Urinary bladder (tissue), 4 donors: Measurements from ENCODE around the gene HDAC1. TPM values are rescaled to one million over a fixed set of nuclear protein-coding genes. Genes with fewer than 3 reads are reported as not detected.
"Not testable (repeated sequence)": the region's sequence is repeated elsewhere in the genome, so short reads cannot be mapped to it uniquely, and the experiment has no call there.

Experiments used
- DNase-seq: peaks from one replicate; pipeline ENCODE4 v3.0.0-alpha.2; 2015; ENCODE audit errors: extremely low spot score
- H3K27ac ChIP-seq: one replicate; pipeline ENCODE4 v1.5.1; 2013; ENCODE audit warnings: low read depth, mild to moderate bottlenecking, moderate library complexity
- H3K36me3 ChIP-seq: one replicate; pipeline ENCODE4 v1.6.1; 2013; ENCODE audit warnings: mild to moderate bottlenecking, moderate library complexity; ENCODE audit not compliant: insufficient read depth
- H3K4me1 ChIP-seq: one replicate; pipeline ENCODE4 v1.6.1; 2013; ENCODE audit warnings: mild to moderate bottlenecking, moderate library complexity; ENCODE audit not compliant: insufficient read depth
- H3K4me3 ChIP-seq: one replicate; pipeline ENCODE4 v1.5.1; 2013; ENCODE audit warnings: low read depth, low read length
- WGBS: extraction: QIAGEN DNeasy Blood & Tissue Kit; methylation state at CpG from one replicate; pipeline ENCODE4 v1.1.7; 2013; 5-methylcytosine and 5-hydroxymethylcytosine counted together
- polyA plus RNA-seq: library from polyadenylated mRNA; stranded (reverse); fragments of 200-250 nt; gene quantifications from one replicate; pipeline ENCODE4 v1.2.3, GENCODE V29; 2013
- total RNA-seq: library from RNA; depleted of rRNA; stranded (reverse); fragments of >200 nt; gene quantifications from one replicate; pipeline ENCODE4 v1.2.3, GENCODE V29; 2014
- donor health status: healthy with polysubstance abuse.
- donor health status: healthy.

HDAC1 gene
- total and polyA plus RNA-seq, 2 donors: 59.7 to 73.6 TPM

- Histone ChIP-seq H3K4me3 (no peak overlapping the region), H3K36me3 (no peaks in the 10 kb centered on the region), H3K4me1 (no peaks in the 10 kb centered on the region), H3K27ac (no peak overlapping the region)
- 84% methylated on average over 4 of the region's 4 CpGs for WGBS
- no peak for DNase-seq
Measured at GRCh38 chr1:32263744-32264143, 28.1 kb upstream of the HDAC1 start.

- DNase-seq: no peak
- Histone ChIP-seq H3K36me3 (no peaks in the 10 kb centered on the region), H3K4me3 (no peak overlapping the region), H3K4me1 (no peaks in the 10 kb centered on the region), H3K27ac (no peak overlapping the region)
- WGBS: 95% methylated on average over 9 of the region's 9 CpGs
Measured at GRCh38 chr1:32265846-32266245, 26.0 kb upstream of the HDAC1 start.

GRCh38 chr1:32266921-32267591, 24.8 kb upstream of the HDAC1 start:
- no peak for DNase-seq
- Histone ChIP-seq H3K4me3 (no peak overlapping the region), H3K36me3 (no peaks in the 10 kb centered on the region), H3K4me1 (no peaks in the 10 kb centered on the region), H3K27ac (no peak overlapping the region)
- WGBS: 60% methylated on average over 7 of the region's 7 CpGs

DNA sequence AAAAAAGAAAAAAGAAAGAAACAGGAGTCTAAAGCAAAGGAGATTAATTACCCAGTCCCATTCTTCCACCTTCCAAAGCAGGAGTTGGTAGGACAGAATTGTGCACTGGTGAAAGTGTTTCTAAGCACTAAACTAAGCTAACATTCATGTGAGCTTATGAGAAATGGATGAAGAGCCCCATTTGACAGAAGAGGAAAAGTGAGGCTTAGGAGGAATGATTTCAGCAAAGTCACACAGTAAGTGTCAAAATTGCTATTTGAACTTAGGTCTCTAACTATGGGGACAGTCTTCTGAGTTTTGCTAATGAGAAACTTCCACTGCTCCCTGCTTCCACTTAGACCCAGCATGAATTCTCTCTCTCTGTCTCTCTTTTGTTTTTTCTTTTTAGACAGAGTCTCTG, 22.1 kb upstream of the HDAC1 start:
- no peak for DNase-seq
- no peaks in the 10 kb centered on the region for H3K36me3 ChIP-seq
- H3K4me1 ChIP-seq: no peaks in the 10 kb centered on the region
- H3K4me3 ChIP-seq: no peak overlapping the region
- no peak overlapping the region for H3K27ac ChIP-seq

- WGBS: 62% methylated on average over 7 of the region's 7 CpGs
- Histone ChIP-seq H3K27ac (no peak overlapping the region), H3K4me1 (no peaks in the 10 kb centered on the region), H3K36me3 (no peaks in the 10 kb centered on the region), H3K4me3 (no peak overlapping the region)
- no peak for DNase-seq
Measured at GRCh38 chr1:32272557-32273390, 19.1 kb upstream of the HDAC1 start.

DNA sequence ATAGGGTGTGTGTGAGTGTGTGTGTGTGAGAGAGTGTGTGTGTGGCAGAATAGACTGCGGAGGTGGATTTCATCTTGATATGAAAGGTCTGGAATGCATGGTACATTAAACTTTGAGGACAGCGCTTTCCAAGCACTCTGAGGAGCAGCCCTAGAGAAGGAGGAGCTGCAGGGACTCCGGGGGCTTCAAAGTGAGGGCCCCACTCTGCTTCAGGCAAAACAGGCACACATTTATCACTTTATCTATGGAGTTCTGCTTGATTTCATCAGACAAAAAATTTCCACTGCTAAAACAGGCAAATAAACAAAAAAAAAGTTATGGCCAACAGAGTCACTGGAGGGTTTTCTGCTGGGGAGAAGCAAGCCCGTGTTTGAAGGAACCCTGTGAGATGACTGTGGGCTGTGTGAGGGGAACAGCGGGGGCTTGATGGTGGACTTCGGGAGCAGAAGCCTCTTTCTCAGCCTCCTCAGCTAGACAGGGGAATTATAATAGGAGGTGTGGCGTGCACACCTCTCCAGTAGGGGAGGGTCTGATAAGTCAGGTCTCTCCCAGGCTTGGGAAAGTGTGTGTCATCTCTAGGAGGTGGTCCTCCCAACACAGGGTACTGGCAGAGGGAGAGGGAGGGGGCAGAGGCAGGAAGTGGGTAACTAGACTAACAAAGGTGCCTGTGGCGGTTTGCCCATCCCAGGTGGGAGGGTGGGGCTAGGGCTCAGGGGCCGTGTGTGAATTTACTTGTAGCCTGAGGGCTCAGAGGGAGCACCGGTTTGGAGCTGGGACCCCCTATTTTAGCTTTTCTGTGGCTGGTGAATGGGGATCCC, 18.3 kb upstream of the HDAC1 start:
- H3K36me3 ChIP-seq: no peaks in the 10 kb centered on the region
- no peak overlapping the region for H3K4me3 ChIP-seq
- WGBS: 37% methylated on average over 10 of the region's 10 CpGs
- H3K27ac ChIP-seq: no peak overlapping the region
- H3K4me1 ChIP-seq: no peaks in the 10 kb centered on the region
- no peak for DNase-seq

- no peak for DNase-seq
- H3K4me3 ChIP-seq: no peak overlapping the region
- 72% methylated on average over 31 of the region's 31 CpGs for WGBS
- H3K36me3 ChIP-seq: no peaks in the 10 kb centered on the region
- no peaks in the 10 kb centered on the region for H3K4me1 ChIP-seq
- no peak overlapping the region for H3K27ac ChIP-seq
Measured at GRCh38 chr1:32274646-32275340, 17.1 kb upstream of the HDAC1 start.

DNA sequence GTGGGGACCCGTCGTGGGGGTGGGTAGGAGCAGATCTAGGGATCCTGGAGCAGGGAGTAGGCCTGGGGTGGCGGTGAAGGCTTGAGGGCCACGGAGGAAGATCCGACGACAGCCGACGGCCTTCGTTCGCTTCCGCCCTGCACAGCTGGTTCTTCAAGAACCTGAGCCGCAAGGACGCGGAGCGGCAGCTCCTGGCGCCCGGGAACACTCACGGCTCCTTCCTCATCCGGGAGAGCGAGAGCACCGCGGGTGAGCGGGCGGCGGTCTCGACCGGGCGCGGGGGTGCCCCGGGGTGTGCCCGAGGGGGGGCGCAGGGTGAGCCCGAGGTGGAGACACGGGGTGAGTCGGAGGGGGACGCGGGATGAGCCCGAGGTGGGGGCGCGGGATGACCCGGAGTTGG, 16.5 kb upstream of the HDAC1 start:
- DNase-seq: no peak
- H3K4me3 ChIP-seq: no peak overlapping the region
- no peaks in the 10 kb centered on the region for H3K4me1 ChIP-seq
- no peak overlapping the region for H3K27ac ChIP-seq
- no peaks in the 10 kb centered on the region for H3K36me3 ChIP-seq
- WGBS: 18% methylated on average over 41 of the region's 41 CpGs

DNA sequence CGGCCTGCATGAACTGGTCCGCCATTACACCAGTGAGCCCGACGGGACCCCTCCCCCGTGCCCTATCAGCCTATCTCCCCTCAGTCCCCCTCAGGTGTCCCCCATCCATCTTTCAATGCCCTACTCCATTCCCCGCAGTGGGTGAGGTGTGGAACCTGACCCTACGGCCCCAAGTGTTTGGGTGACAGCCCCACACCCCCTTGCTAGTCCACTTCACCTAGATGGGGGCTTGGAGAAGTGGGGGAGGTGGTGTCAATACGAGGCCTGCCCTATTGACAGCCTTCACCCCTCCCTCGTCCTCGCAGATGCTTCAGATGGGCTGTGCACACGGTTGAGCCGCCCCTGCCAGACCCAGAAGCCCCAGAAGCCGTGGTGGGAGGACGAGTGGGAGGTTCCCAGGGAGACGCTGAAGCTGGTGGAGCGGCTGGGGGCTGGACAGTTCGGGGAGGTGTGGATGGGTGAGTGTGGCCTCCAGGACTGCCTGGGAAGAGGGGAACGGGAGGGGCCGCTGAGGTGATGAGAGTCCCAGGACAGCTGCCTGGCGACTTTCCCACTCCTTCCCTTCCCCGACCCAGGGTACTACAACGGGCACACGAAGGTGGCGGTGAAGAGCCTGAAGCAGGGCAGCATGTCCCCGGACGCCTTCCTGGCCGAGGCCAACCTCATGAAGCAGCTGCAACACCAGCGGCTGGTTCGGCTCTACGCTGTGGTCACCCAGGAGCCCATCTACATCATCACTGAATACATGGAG, 15.7 kb upstream of the HDAC1 start:
- no peak for DNase-seq
- H3K36me3 ChIP-seq: no peaks in the 10 kb centered on the region
- WGBS: 78% methylated on average over 30 of the region's 30 CpGs
- H3K4me3 ChIP-seq: no peak overlapping the region
- H3K27ac ChIP-seq: no peak overlapping the region
- H3K4me1 ChIP-seq: no peaks in the 10 kb centered on the region

DNA sequence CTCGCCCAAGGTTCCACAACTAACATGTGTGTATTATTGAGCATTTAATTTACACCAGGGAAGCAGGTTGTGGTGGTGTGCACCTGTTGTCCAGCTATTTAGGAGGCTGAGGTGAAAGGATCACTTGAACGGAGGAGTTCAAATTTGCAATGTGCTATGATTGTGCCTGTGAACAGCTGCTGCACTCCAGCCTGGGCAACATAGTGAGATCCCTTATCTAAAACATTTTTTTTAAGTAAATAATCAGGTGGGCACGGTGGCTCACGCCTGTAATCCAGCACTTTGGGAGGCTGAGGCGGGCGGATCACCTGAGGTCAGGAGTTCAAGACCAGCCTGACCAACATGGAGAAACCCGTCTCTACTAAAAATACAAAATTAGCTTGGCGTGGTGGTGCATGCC, 7.1 kb upstream of the HDAC1 start:
- not testable (repeated sequence) for DNase-seq, H3K27ac ChIP-seq, H3K4me1 ChIP-seq, H3K36me3 ChIP-seq, H3K4me3 ChIP-seq
- 90% methylated on average over 8 of the region's 8 CpGs for WGBS

GRCh38 chr1:32285658-32286057, 6.2 kb upstream of the HDAC1 start:
- Histone ChIP-seq H3K4me3 (no peak overlapping the region), H3K27ac (no peak overlapping the region), H3K4me1 (no peaks in the 10 kb centered on the region), H3K36me3 (no peaks in the 10 kb centered on the region)
- no peak for DNase-seq
- 94% methylated on average over 3 of the region's 3 CpGs for WGBS

- WGBS: 92% methylated on average over 4 of the region's 4 CpGs
- H3K4me1 ChIP-seq: no peaks in the 10 kb centered on the region
Measured at GRCh38 chr1:32286763-32287162, 5.1 kb upstream of the HDAC1 start.

DNA sequence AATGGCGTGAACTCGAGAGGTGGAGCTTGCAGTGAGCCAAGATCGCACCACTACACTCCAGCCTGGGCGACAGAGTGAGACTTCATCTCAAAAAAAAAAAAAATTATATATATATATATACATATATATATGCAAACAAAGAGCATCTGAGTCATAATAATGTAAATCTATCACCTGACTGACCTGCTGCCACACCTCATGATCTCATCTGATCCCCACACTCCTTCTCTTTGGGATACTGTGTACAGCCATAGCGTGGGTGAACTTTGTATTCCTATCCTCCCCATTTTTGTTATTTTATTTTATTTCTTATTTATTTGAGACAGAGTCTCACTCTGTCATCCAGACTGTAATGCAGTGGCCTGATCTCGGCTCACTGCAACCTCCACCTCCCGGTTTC, 2.6 kb upstream of the HDAC1 start:
- H3K4me3 ChIP-seq: no peak overlapping the region
- H3K4me1 ChIP-seq: no peaks in the 10 kb centered on the region
- H3K36me3 ChIP-seq: no peaks in the 10 kb centered on the region
- H3K27ac ChIP-seq: no peak overlapping the region
- 91% methylated on average over 7 of the region's 7 CpGs for WGBS
- no peak for DNase-seq

More at GRCh38 chr1:32286763-32287162, 5.1 kb upstream of the HDAC1 start:
- no peak overlapping the region for H3K27ac ChIP-seq
- no peaks in the 10 kb centered on the region for H3K36me3 ChIP-seq
- no peak overlapping the region for H3K4me3 ChIP-seq
- DNase-seq: no peak
